Measurements from ENCODE around the gene PRDM11. TPM values are rescaled to one million over a fixed set of nuclear protein-coding genes. Genes with fewer than 3 reads are reported as not detected.

Gene PRDM11
- total RNA-seq, 2 donors from 2014 or later: 4.1 to 8.3 TPM

- Histone ChIP-seq H3K27ac (no peak overlapping the region), H3K36me3 (no peaks in the 10 kb centered on the region), H3K27me3 (no peaks in the 10 kb centered on the region), H3K9me3 (no peaks in the 10 kb centered on the region), H3K9ac (ENCODE audit: low read depth in 2 of 2, low read length in 2 of 2) (no peak overlapping the region), H3K4me1 (peaks cover under 1% of the 10 kb centered on the region), H3K4me3 (no peak overlapping the region)
- peak; percentile 13 for DNase-seq
- intact Hi-C loops (cut with DNase I): no loop called here
- no peak for TF ChIP-seq CTCF (IDR thresholded peaks at IDR 0.05)
Measured at GRCh38 chr11:45152740-45153595, 6.5 kb downstream of the PRDM11 start.

- no peak overlapping the region for H3K27ac ChIP-seq
- H3K27me3 ChIP-seq: no peaks in the 10 kb centered on the region
- no peaks in the 10 kb centered on the region for H3K4me1 ChIP-seq
- H3K9ac ChIP-seq (ENCODE audit: low read depth in 2 of 2, low read length in 2 of 2): no peak overlapping the region
- H3K4me3 ChIP-seq: no peak overlapping the region
- no peaks in the 10 kb centered on the region for H3K36me3 ChIP-seq
- no peaks in the 10 kb centered on the region for H3K9me3 ChIP-seq
- no peak for TF ChIP-seq CTCF (IDR thresholded peaks at IDR 0.05)
- peak; percentile 12 for DNase-seq
- intact Hi-C loops (cut with DNase I): no loop called here
Measured at GRCh38 chr11:45154276-45154675, 7.8 kb downstream of the PRDM11 start.

- intact Hi-C loops (cut with DNase I): no loop called here
- H3K36me3 ChIP-seq: no peaks in the 10 kb centered on the region
- no peak for TF ChIP-seq CTCF (IDR thresholded peaks at IDR 0.05)
- H3K27ac ChIP-seq: no peak overlapping the region
- H3K9me3 ChIP-seq: no peaks in the 10 kb centered on the region
- H3K4me3 ChIP-seq: no peak overlapping the region
- H3K4me1 ChIP-seq: no peaks in the 10 kb centered on the region
- no peak overlapping the region for H3K9ac ChIP-seq (ENCODE audit: low read depth in 2 of 2, low read length in 2 of 2)
- no peaks in the 10 kb centered on the region for H3K27me3 ChIP-seq
- DNase-seq: peak; percentile 7
Measured at GRCh38 chr11:45155058-45155551, 8.7 kb downstream of the PRDM11 start.

GRCh38 chr11:45155627-45156180 is 9.3 kb downstream of the PRDM11 start:
- Histone ChIP-seq H3K27ac (no peak overlapping the region), H3K27me3 (no peaks in the 10 kb centered on the region), H3K9me3 (no peaks in the 10 kb centered on the region), H3K36me3 (no peaks in the 10 kb centered on the region), H3K4me1 (no peaks in the 10 kb centered on the region), H3K4me3 (no peak overlapping the region), H3K9ac (ENCODE audit: low read depth in 2 of 2, low read length in 2 of 2) (no peak overlapping the region)
- no peak for DNase-seq
- TF ChIP-seq CTCF (IDR thresholded peaks at IDR 0.05): no peak
- intact Hi-C loops (cut with DNase I): no loop called here

- H3K4me3 ChIP-seq: no peak overlapping the region
- H3K36me3 ChIP-seq: no peaks in the 10 kb centered on the region
- no peak for TF ChIP-seq CTCF (IDR thresholded peaks at IDR 0.05)
- intact Hi-C loops (cut with DNase I): no loop called here
- no peak overlapping the region for H3K9ac ChIP-seq (ENCODE audit: low read depth in 2 of 2, low read length in 2 of 2)
- no peaks in the 10 kb centered on the region for H3K4me1 ChIP-seq
- no peaks in the 10 kb centered on the region for H3K27me3 ChIP-seq
- DNase-seq: no peak
- H3K27ac ChIP-seq: no peak overlapping the region
- H3K9me3 ChIP-seq: no peaks in the 10 kb centered on the region
Measured at GRCh38 chr11:45156201-45156600, 9.8 kb downstream of the PRDM11 start.
